Thoracic aorta (tissue), 2 donors: ENCODE measurements around the gene B4GALT7. TPM values are rescaled to one million over a fixed set of nuclear protein-coding genes. Genes with fewer than 3 reads are reported as not detected.

Experiments used
- ATAC-seq: fragments of 150-250 bp; one replicate; pipeline ENCODE4 v1.8.0; 2017; ENCODE audit warnings: low read depth; ENCODE audit not compliant: insufficient number of reproducible peaks, low FRiP score
- DNase-seq: peaks from one replicate; pipeline ENCODE4 v3.0.0-alpha.2; 2020; ENCODE audit warnings: low spot score
- H3K27ac ChIP-seq, 2 donors: fragments of 200-600 bp; sonication (generic); 1 replicate in 1 of 2; 2 replicates in 1 of 2; pipeline ENCODE4 v1.5.1; 2016; ENCODE audit warnings: mild to moderate bottlenecking in 2 of 2, moderate library complexity in 2 of 2
- H3K27me3 ChIP-seq: fragments of 200-600 bp; sonication (generic); replicated peaks from 2 replicates; pipeline ENCODE4 v1.6.0; 2016; ENCODE audit warnings: mild to moderate bottlenecking; ENCODE audit not compliant: insufficient read depth
- H3K36me3 ChIP-seq: fragments of 200-600 bp; sonication (generic); one replicate; pipeline ENCODE4 v1.5.1; 2016
- H3K4me1 ChIP-seq, 2 donors: fragments of 200-600 bp; sonication (generic); 1 replicate in 1 of 2; 2 replicates in 1 of 2; pipeline versions ENCODE4 v1.5.1 to v1.6.0; 2016; ENCODE audit warnings: low read depth in 2 of 2, mild to moderate bottlenecking in 1 of 2; ENCODE audit not compliant: control insufficient read depth in 1 of 2
- H3K4me3 ChIP-seq: fragments of 200-600 bp; sonication (generic); 2 replicates; pipeline ENCODE4 v1.5.1; 2016; ENCODE audit warnings: mild to moderate bottlenecking
- H3K9me3 ChIP-seq: fragments of 200-600 bp; sonication (generic); 2 replicates; pipeline ENCODE4 v1.5.1; 2016
- CTCF ChIP-seq: fragments of 200-600 bp; sonication (generic); IDR thresholded peaks from one replicate; pipeline ENCODE4 v1.5.1; 2019; ENCODE audit warnings: antibody characterized with exemption
- total RNA-seq, 2 donors: library from RNA; depleted of rRNA; stranded (reverse); fragments of >200 nt; gene quantifications; one replicate each; pipeline versions ENCODE4 v1.1.0 to v1.2.3, GENCODE V29; 2016

The B4GALT7 gene
- 10 to 100 TPM; 17.8 to 29.8 TPM for total RNA-seq

GRCh38 chr5:177599731-177600507, at the start of gene B4GALT7:
Gene B4GALT7 (plus strand): TSS chr5:177600132. CDS start chr5:177600211, 79 bp downstream.
- TF ChIP-seq CTCF, result peak; percentile 12
- Histone ChIP-seq H3K9me3 (no peaks in the 10 kb centered on the region), H3K4me3 (peak within 1 kb of the TSS; percentile 97), H3K27ac (peak within 1 kb of the TSS; percentile 86 to 94), H3K4me1 (peaks cover 4 to 18% of the 10 kb centered on the region in 2 donors), H3K27me3 (no peaks in the 10 kb centered on the region), H3K36me3 (peaks cover 15% of the 10 kb centered on the region)
- ATAC-seq, result peak; percentile 79
- no peak for DNase-seq

GRCh38 chr5:177552839-177553455, 47.0 kb upstream of the B4GALT7 start:
- H3K4me3 ChIP-seq, result peak overlapping the region; percentile 75
- H3K27ac ChIP-seq, result peak overlapping the region; percentile 72 to 74
- peaks cover 20 to 57% of the 10 kb centered on the region in 2 donors for H3K4me1 ChIP-seq
- ATAC-seq (no peak), DNase-seq (no peak)
- H3K36me3 ChIP-seq, result no peaks in the 10 kb centered on the region
- TF ChIP-seq CTCF, result no peak
- H3K27me3 ChIP-seq, result no peaks in the 10 kb centered on the region
- no peaks in the 10 kb centered on the region for H3K9me3 ChIP-seq

- Histone ChIP-seq H3K4me3 (peak overlapping the region; percentile 75), H3K27me3 (no peaks in the 10 kb centered on the region), H3K27ac (peak overlapping the region; percentile 72 to 74), H3K9me3 (no peaks in the 10 kb centered on the region), H3K4me1 (peaks cover 18 to 48% of the 10 kb centered on the region in 2 donors), H3K36me3 (no peaks in the 10 kb centered on the region)
- no peak for ATAC-seq
- no peak for DNase-seq
- no peak for TF ChIP-seq CTCF
Observed at GRCh38 chr5:177553671-177554429, 46.1 kb upstream of the B4GALT7 start.

GRCh38 chr5:177554474-177555111, 45.3 kb upstream of the B4GALT7 start, which contains the start of gene FAM193B:
Gene FAM193B (minus strand): TSS chr5:177554563. CDS start chr5:177554458, 105 bp downstream.
- peaks cover 18 to 44% of the 10 kb centered on the region in 2 donors for H3K4me1 ChIP-seq
- peak; percentile 38 for TF ChIP-seq CTCF
- H3K27ac ChIP-seq, result peak within 1 kb of the TSS; percentile 72 to 74

More at GRCh38 chr5:177554474-177555111, 45.3 kb upstream of the B4GALT7 start, which contains the start of gene FAM193B:
- Histone ChIP-seq H3K4me3 (peak within 1 kb of the TSS; percentile 75), H3K9me3 (no peaks in the 10 kb centered on the region), H3K36me3 (no peaks in the 10 kb centered on the region), H3K27me3 (no peaks in the 10 kb centered on the region)
- peak; percentile 76 for DNase-seq
- ATAC-seq, result peak; percentile 84
